ENCODE results near the gene FNDC4.

GRCh38 chr2:27537287-27537686, 42.3 kb upstream of the FNDC4 start:
- TF ChIP-seq EP300 (conservative IDR thresholded peaks at IDR 0.05; ENCODE audit: poor library complexity, severe bottlenecking) (no peak), CTCF (IDR thresholded peaks at IDR 0.05; ENCODE audit: poor library complexity, severe bottlenecking) (no peak), EZH2 (IDR thresholded peaks at IDR 0.05; ENCODE audit: borderline replicate concordance, insufficient read depth, low read length, poor library complexity, severe bottlenecking) (no peak)
